Testis (tissue), 3 donors: ENCODE results near the gene HOXC6. TPM values are rescaled to one million over a fixed set of nuclear protein-coding genes. Genes with fewer than 3 reads are reported as not detected.
A peak's percentile ranks its signal among the peaks of the same experiment; 100 is the strongest.

Experiments
- DNase-seq: peaks from one replicate; pipeline ENCODE4 v3.0.0-alpha.2; 2019
- H3K27ac ChIP-seq, 2 donors: fragments of 200-600 bp; sonication (generic); one replicate each; pipeline ENCODE4 v1.5.1; 2019
- H3K27me3 ChIP-seq: fragments of 200-600 bp; sonication (generic); one replicate; pipeline ENCODE4 v1.5.1; 2019
- H3K36me3 ChIP-seq: fragments of 200-600 bp; sonication (generic); one replicate; pipeline ENCODE4 v1.5.1; 2017; ENCODE audit warnings: low read depth; ENCODE audit errors: missing control alignments
- H3K4me1 ChIP-seq: fragments of 200-600 bp; sonication (generic); one replicate; pipeline ENCODE4 v1.5.1; 2019
- H3K4me3 ChIP-seq, 2 donors: fragments of 200-600 bp; sonication (generic); one replicate each; pipeline ENCODE4 v1.5.1; 2017 to 2019
- H3K9me3 ChIP-seq: fragments of 200-600 bp; sonication (generic); one replicate; pipeline ENCODE4 v1.5.1; 2017
- CTCF ChIP-seq, 3 experiments: fragments of 450-650 bp in 2 of 3; fragments of 200-600 bp in 1 of 3; sonication (generic) in 1 of 3; IDR thresholded peaks; one replicate each; pipeline ENCODE4 v1.5.1; 2016 to 2019; ENCODE audit warnings: antibody characterized with exemption in 3 of 3, mild to moderate bottlenecking in 2 of 3, moderate library complexity in 1 of 3
- POLR2A ChIP-seq: fragments of 450-650 bp; IDR thresholded peaks from one replicate; pipeline ENCODE4 v1.6.1; 2017; ENCODE audit warnings: antibody characterized with exemption, mild to moderate bottlenecking, moderate library complexity
- WGBS, 2 donors: methylation state at CpG; one replicate each; pipeline ENCODE4 v1.1.5; 2018; 5-methylcytosine and 5-hydroxymethylcytosine counted together
- intact Hi-C: fragments of 100-400 bp; cut with DNase I; formaldehyde crosslinking; loops from one replicate; pipeline ENCODE4 v1.15.1; 2023; ENCODE audit warnings: low total_unique reads
- polyA plus RNA-seq: library from polyadenylated mRNA; stranded (reverse); fragments of 350-450 nt; fragmentation: Illumina TruSeq; extraction: RNeasy Lipid Tissue Mini Kit (QIAGEN cat#74804); gene quantifications from one replicate; pipeline ENCODE4 v1.2.3, GENCODE V29; 2014; ENCODE audit warnings: low read depth, low replicate concordance; ENCODE audit not compliant: insufficient read depth
- total RNA-seq, 2 donors: library from RNA; depleted of rRNA; stranded (reverse); fragments of >200 nt; gene quantifications; one replicate each; pipeline ENCODE4 v1.2.3, GENCODE V29; 2016

The HOXC6 gene
- total and polyA plus RNA-seq, 3 donors from 2014 or later, result 1.9 to 5.4 (median 4.0) TPM

- H3K4me3 ChIP-seq, result peak overlapping the region in 1 of 2 donors; percentile 49
- H3K4me1 ChIP-seq, result no peaks in the 10 kb centered on the region
- H3K9me3 ChIP-seq, result no peaks in the 10 kb centered on the region
- TF ChIP-seq POLR2A (no peak), CTCF (IDR thresholded peaks at IDR 0.05) (no peak)
- no peak for DNase-seq
- intact Hi-C loops, result no loop called here
- H3K27ac ChIP-seq, result no peak overlapping the region
- 47 to 71% methylated on average over 23 to 27 of the region's 27 CpGs for WGBS, 2 donors
- H3K36me3 ChIP-seq, result no peaks in the 10 kb centered on the region
- no peaks in the 10 kb centered on the region for H3K27me3 ChIP-seq
Measured at GRCh38 chr12:54046809-54047159, 18.5 kb downstream of the HOXC6 start.

- TF ChIP-seq POLR2A (no peak), CTCF (IDR thresholded peaks at IDR 0.05) (no peak)
- intact Hi-C loops, result no loop called here
- H3K36me3 ChIP-seq, result no peaks in the 10 kb centered on the region
- H3K9me3 ChIP-seq, result no peaks in the 10 kb centered on the region
- DNase-seq, result no peak
- H3K27ac ChIP-seq, result no peak overlapping the region
- H3K4me3 ChIP-seq, result peak overlapping the region; percentile 12 to 49
- 50 to 53% methylated on average over 56 to 61 of the region's 61 CpGs for WGBS, 2 donors
- no peaks in the 10 kb centered on the region for H3K4me1 ChIP-seq
- H3K27me3 ChIP-seq, result no peaks in the 10 kb centered on the region
Measured at GRCh38 chr12:54047160-54047963, 19.1 kb downstream of the HOXC6 start.

GRCh38 chr12:54047964-54048303 is 19.7 kb downstream of the HOXC6 start:
- 46 to 74% methylated on average over 7 to 8 of the region's 8 CpGs for WGBS, 2 donors
- H3K4me1 ChIP-seq, result peaks cover 4% of the 10 kb centered on the region
- H3K36me3 ChIP-seq, result no peaks in the 10 kb centered on the region
- no peak for DNase-seq
- intact Hi-C loops, result no loop called here
- H3K9me3 ChIP-seq, result no peaks in the 10 kb centered on the region
- TF ChIP-seq CTCF (IDR thresholded peaks at IDR 0.05), result no peak
- peak overlapping the region in 1 of 2 donors; percentile 49 for H3K4me3 ChIP-seq
- no peak overlapping the region for H3K27ac ChIP-seq
- no peaks in the 10 kb centered on the region for H3K27me3 ChIP-seq

GRCh38 chr12:54048406-54049093 is 20.3 kb downstream of the HOXC6 start:
- H3K36me3 ChIP-seq, result no peaks in the 10 kb centered on the region
- no peak for DNase-seq
- H3K4me3 ChIP-seq, result no peak overlapping the region
- intact Hi-C loops, result no loop called here
- H3K27me3 ChIP-seq, result no peaks in the 10 kb centered on the region
- no peak overlapping the region for H3K27ac ChIP-seq
- no peak for TF ChIP-seq CTCF (IDR thresholded peaks at IDR 0.05)
- no peak for TF ChIP-seq POLR2A
- H3K9me3 ChIP-seq, result no peaks in the 10 kb centered on the region
- H3K4me1 ChIP-seq, result peaks cover 10% of the 10 kb centered on the region
- 65 to 86% methylated on average over 3 of the region's 3 CpGs for WGBS, 2 donors
